ENCODE data around the gene BACH2. TPM values are rescaled to one million over a fixed set of nuclear protein-coding genes. Genes with fewer than 3 reads are reported as not detected.

BACH2 gene
- total RNA-seq, 1 donor, result 3.6 TPM

DNA sequence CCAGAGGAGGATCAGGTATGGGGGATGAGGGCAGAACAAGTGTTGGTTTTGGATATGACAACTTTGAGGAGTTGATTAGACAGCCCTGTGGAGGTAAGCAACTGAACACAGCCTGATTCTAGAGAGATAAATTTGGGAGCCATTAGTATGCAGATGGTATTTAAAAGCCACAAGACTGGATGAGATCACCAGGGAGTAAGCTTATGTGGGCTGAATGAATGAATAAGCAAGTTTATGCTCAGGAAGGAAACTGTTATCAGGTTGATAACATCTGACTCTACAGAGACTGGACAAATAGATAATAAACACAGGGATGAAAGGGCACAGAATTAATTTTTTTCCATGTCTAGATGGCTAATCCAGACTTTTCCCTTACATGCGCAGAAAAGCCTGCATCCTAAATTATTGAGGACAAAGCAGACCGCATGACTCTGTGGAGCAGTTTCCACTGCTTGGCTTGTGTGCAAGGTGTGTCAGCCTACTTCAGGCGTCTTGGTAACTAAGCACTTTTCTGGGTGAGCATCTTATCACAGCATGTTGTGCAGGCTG lies 251.7 kb downstream of the BACH2 start:
- peak overlapping the region; percentile 52 for H3K4me2 ChIP-seq (ENCODE audit: insufficient read depth, low read length)
- no peak for DNase-seq (ENCODE audit: insufficient read length, low spot score, missing footprints)
- TF ChIP-seq CTCF (IDR thresholded peaks at IDR 0.05; ENCODE audit: extremely low read depth, low read depth, low read length), result no peak
- no peaks in the 10 kb centered on the region for H3K36me3 ChIP-seq (ENCODE audit: insufficient read depth, low read length)
- H4K20me1 ChIP-seq (ENCODE audit: insufficient read depth, low read length), result no peaks in the 10 kb centered on the region
- no peak overlapping the region for H2AFZ ChIP-seq (ENCODE audit: low read length)
- no peaks in the 10 kb centered on the region for H3K79me2 ChIP-seq (ENCODE audit: insufficient read depth, low read length)
- peaks cover 30% of the 10 kb centered on the region for H3K4me1 ChIP-seq (ENCODE audit: insufficient read depth, low read length)
- H3K27me3 ChIP-seq (ENCODE audit: insufficient read depth, low read length), result no peaks in the 10 kb centered on the region
- H3K9me3 ChIP-seq (ENCODE audit: low read depth, low read length), result no peaks in the 10 kb centered on the region
- peak overlapping the region; percentile 85 for H3K27ac ChIP-seq (ENCODE audit: low read depth, low read length)
- H3K4me3 ChIP-seq (ENCODE audit: insufficient read depth, low read length), result peak overlapping the region; percentile 23

GRCh38 chr6:90044182-90044832 lies 252.3 kb downstream of the BACH2 start:
- peak overlapping the region; percentile 52 for H3K4me2 ChIP-seq (ENCODE audit: insufficient read depth, low read length)
- no peaks in the 10 kb centered on the region for H3K27me3 ChIP-seq (ENCODE audit: insufficient read depth, low read length)
- no peaks in the 10 kb centered on the region for H3K79me2 ChIP-seq (ENCODE audit: insufficient read depth, low read length)
- no peaks in the 10 kb centered on the region for H3K36me3 ChIP-seq (ENCODE audit: insufficient read depth, low read length)
- no peak for DNase-seq (ENCODE audit: insufficient read length, low spot score, missing footprints)
- peaks cover 36% of the 10 kb centered on the region for H3K4me1 ChIP-seq (ENCODE audit: insufficient read depth, low read length)
- no peaks in the 10 kb centered on the region for H4K20me1 ChIP-seq (ENCODE audit: insufficient read depth, low read length)
- H3K27ac ChIP-seq (ENCODE audit: low read depth, low read length), result peak overlapping the region; percentile 85
- H2AFZ ChIP-seq (ENCODE audit: low read length), result no peak overlapping the region
- no peak overlapping the region for H3K4me3 ChIP-seq (ENCODE audit: insufficient read depth, low read length)
- no peak for TF ChIP-seq CTCF (IDR thresholded peaks at IDR 0.05; ENCODE audit: extremely low read depth, low read depth, low read length)
- H3K9me3 ChIP-seq (ENCODE audit: low read depth, low read length), result no peaks in the 10 kb centered on the region

DNA sequence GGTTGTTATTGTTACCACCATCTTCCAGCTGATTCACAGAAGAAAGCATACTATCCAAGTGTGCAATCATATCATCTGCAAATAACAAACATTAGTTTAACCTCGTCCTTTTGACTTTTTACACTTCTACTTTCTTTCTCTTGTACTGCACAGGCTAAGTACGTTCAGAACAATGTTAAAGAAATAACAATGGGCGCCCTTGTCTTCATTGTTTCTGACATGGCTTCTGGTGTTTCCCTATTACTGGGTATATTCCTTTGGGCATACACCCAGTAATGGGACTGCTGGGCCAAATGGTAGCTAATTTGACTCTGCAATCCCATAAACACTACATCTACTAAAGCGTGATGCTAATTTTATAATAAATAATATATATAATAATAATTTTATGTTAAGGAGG lies 255.7 kb downstream of the BACH2 start:
- Histone ChIP-seq H3K27me3 (ENCODE audit: insufficient read depth, low read length) (no peaks in the 10 kb centered on the region), H3K79me2 (ENCODE audit: insufficient read depth, low read length) (no peaks in the 10 kb centered on the region), H3K27ac (ENCODE audit: low read depth, low read length) (peak overlapping the region; percentile 87), H3K9me3 (ENCODE audit: low read depth, low read length) (no peaks in the 10 kb centered on the region), H2AFZ (ENCODE audit: low read length) (peak overlapping the region; percentile 0), H3K4me2 (ENCODE audit: insufficient read depth, low read length) (no peak overlapping the region), H3K4me3 (ENCODE audit: insufficient read depth, low read length) (no peak overlapping the region), H3K36me3 (ENCODE audit: insufficient read depth, low read length) (no peaks in the 10 kb centered on the region), H4K20me1 (ENCODE audit: insufficient read depth, low read length) (no peaks in the 10 kb centered on the region), H3K4me1 (ENCODE audit: insufficient read depth, low read length) (peaks cover 35% of the 10 kb centered on the region)
- DNase-seq (ENCODE audit: insufficient read length, low spot score, missing footprints), result no peak
- no peak for TF ChIP-seq CTCF (IDR thresholded peaks at IDR 0.05; ENCODE audit: extremely low read depth, low read depth, low read length)

DNA sequence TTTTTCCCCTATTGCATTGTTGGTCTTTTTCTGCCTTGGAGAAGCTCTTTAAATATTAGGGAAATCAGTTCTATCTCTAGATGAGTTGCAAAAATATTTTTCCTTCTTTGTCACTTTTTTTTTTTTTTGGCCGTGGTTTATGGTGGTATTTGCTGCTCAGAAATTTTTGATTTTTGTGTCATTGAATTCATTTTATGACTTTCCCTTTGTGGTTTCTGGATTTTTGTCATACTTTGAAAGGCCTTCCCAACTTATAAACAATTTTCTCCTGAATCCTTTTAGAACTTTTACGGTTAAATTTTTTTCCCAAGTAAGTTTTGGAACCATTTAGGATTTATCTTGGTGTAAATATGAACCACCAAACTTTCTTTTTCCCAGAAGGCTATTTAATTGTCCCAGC lies 256.7 kb downstream of the BACH2 start:
- Histone ChIP-seq H3K4me2 (ENCODE audit: insufficient read depth, low read length) (peak overlapping the region; percentile 40), H2AFZ (ENCODE audit: low read length) (no peak overlapping the region), H4K20me1 (ENCODE audit: insufficient read depth, low read length) (no peaks in the 10 kb centered on the region), H3K27me3 (ENCODE audit: insufficient read depth, low read length) (no peaks in the 10 kb centered on the region), H3K27ac (ENCODE audit: low read depth, low read length) (peak overlapping the region; percentile 87), H3K4me1 (ENCODE audit: insufficient read depth, low read length) (peaks cover 25% of the 10 kb centered on the region), H3K4me3 (ENCODE audit: insufficient read depth, low read length) (no peak overlapping the region), H3K9me3 (ENCODE audit: low read depth, low read length) (no peaks in the 10 kb centered on the region), H3K36me3 (ENCODE audit: insufficient read depth, low read length) (no peaks in the 10 kb centered on the region), H3K79me2 (ENCODE audit: insufficient read depth, low read length) (no peaks in the 10 kb centered on the region)
- DNase-seq (ENCODE audit: insufficient read length, low spot score, missing footprints), result no peak
- no peak for TF ChIP-seq CTCF (IDR thresholded peaks at IDR 0.05; ENCODE audit: extremely low read depth, low read depth, low read length)
